BLaER1 treated with 17β-estradiol and CSF1 and Interleukin-3, amounts not matched to agents 10 nM and 100 nM (cell line): ENCODE measurements around the gene AGPAT4.

Experiments
- H3K27ac ChIP-seq, 11 experiments: shearing (Covaris generic); formaldehyde crosslinking; 2 replicates each; pipeline ENCODE4 v1.8.1; 2022
- H3K27me3 ChIP-seq, 11 experiments: shearing (Covaris generic); formaldehyde crosslinking; 2 replicates each; pipeline ENCODE4 v1.8.1; 2022
- H3K36me3 ChIP-seq, 11 experiments: shearing (Covaris generic); formaldehyde crosslinking; 2 replicates each; pipeline ENCODE4 v1.8.1; 2022
- H3K4me1 ChIP-seq, 10 experiments: shearing (Covaris generic); formaldehyde crosslinking; 2 replicates each; pipeline ENCODE4 v1.8.1; 2022
- H3K4me2 ChIP-seq, 11 experiments: shearing (Covaris generic); formaldehyde crosslinking; 2 replicates each; pipeline ENCODE4 v1.8.1; 2022
- H3K4me3 ChIP-seq, 10 experiments: shearing (Covaris generic); formaldehyde crosslinking; 2 replicates each; pipeline ENCODE4 v1.8.1; 2022
- H3K9ac ChIP-seq, 11 experiments: shearing (Covaris generic); formaldehyde crosslinking; 2 replicates each; pipeline ENCODE4 v1.8.1; 2022
- H3K9me3 ChIP-seq, 11 experiments: shearing (Covaris generic); formaldehyde crosslinking; replicated peaks in 1 of 11; 2 replicates each; pipeline ENCODE4 v1.8.1; 2022
- H4K20me1 ChIP-seq, 11 experiments: shearing (Covaris generic); formaldehyde crosslinking; 2 replicates each; pipeline ENCODE4 v1.8.1; 2022
- Cebpa-rat ChIP-seq, 11 experiments: shearing (Covaris generic); IDR thresholded peaks; 2 replicates each; pipeline ENCODE4 v1.8.1; 2022

Gene AGPAT4

DNA sequence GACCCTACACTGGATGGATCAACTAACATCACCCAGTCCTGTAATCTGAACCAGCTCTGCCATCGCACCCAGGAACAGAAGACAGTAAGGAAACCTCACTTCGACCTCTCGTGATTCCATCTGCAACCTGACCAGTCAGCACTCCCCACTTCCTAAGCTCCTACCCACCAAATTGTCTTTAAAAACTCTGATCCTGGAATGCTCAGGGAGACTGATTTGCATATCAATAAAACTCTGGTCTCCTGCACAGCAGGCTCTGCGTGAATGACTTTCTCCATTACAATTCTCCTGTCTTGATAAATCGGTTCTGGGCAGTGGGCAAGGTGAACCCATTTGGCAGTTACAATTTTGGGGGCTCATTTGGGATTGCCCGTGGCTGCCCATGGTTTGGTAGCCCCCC lies 18.3 kb upstream of the AGPAT4 start:
- H3K4me3 ChIP-seq = no peak overlapping the region
- H3K9ac ChIP-seq = no peak overlapping the region
- no peaks in the 10 kb centered on the region for H3K27me3 ChIP-seq
- peaks cover 12 to 21% (median 17%) of the 10 kb centered on the region in 11 experiments; a peak in 20 of 22 replicates for H3K9me3 ChIP-seq
- H3K4me1 ChIP-seq = no peaks in the 10 kb centered on the region
- H3K27ac ChIP-seq = no peak overlapping the region
- H3K4me2 ChIP-seq = no peak overlapping the region
- no peaks in the 10 kb centered on the region for H4K20me1 ChIP-seq
- H3K36me3 ChIP-seq = no peaks in the 10 kb centered on the region
- TF ChIP-seq Cebpa-rat (IDR thresholded peaks at IDR 0.05) = no peak

DNA sequence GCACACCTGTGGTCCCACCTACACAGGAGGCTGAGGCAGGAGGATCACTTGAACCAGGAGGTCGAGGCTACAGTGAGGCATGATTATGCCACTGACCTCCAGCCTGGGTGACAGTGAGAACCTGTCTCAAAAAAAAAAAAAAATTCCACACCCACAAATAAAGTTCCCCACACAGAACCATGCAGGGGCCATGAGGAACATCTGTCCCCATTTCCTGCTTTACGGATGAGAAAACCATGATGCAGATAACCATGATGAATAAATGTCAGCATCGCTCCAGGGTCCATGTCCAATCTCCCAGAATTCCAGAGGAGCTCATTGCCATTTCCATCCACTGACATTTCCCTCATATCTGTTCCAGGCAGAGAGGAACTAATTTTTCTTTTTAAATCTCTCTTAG lies 16.9 kb upstream of the AGPAT4 start:
- H3K4me1 ChIP-seq = peaks cover 0 to 4% (median 0%) of the 10 kb centered on the region in 10 experiments; a peak in 1 of 20 replicates
- H3K27me3 ChIP-seq = no peaks in the 10 kb centered on the region
- no peaks in the 10 kb centered on the region for H3K36me3 ChIP-seq
- TF ChIP-seq Cebpa-rat (IDR thresholded peaks at IDR 0.05) = no peak
- no peak overlapping the region for H3K9ac ChIP-seq
- H3K4me2 ChIP-seq = no peak overlapping the region
- H4K20me1 ChIP-seq = no peaks in the 10 kb centered on the region
- peaks cover 2 to 10% (median 6%) of the 10 kb centered on the region in 11 experiments; a peak in 18 of 22 replicates for H3K9me3 ChIP-seq
- H3K27ac ChIP-seq = no peak overlapping the region
- H3K4me3 ChIP-seq = no peak overlapping the region

DNA sequence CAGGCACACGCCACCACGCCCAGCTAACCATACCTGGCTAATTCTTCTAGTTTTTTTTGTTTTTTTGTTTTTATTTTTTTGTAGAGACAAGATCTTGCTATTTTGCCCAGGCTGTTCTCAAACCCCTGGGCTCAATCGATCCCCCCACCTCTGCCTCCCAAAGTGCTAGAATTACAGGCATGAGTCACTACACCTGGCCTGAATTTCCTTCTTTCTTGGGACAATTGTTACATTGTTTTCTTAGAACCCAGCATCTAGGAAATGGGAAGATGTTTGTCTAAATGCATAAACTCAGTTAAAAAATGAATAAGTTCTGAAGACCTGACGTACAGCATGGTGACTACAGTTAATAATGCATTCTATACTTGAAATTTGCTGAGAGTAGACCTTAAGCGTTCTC lies 10.8 kb upstream of the AGPAT4 start:
- H3K27me3 ChIP-seq = no peaks in the 10 kb centered on the region
- H3K27ac ChIP-seq = no peak overlapping the region
- TF ChIP-seq Cebpa-rat (IDR thresholded peaks at IDR 0.05) = no peak
- H3K4me2 ChIP-seq = no peak overlapping the region
- no peaks in the 10 kb centered on the region for H4K20me1 ChIP-seq
- peaks cover 0 to 4% (median 0%) of the 10 kb centered on the region in 10 experiments; a peak in 1 of 20 replicates for H3K4me1 ChIP-seq
- H3K9ac ChIP-seq = no peak overlapping the region
- H3K4me3 ChIP-seq = no peak overlapping the region
- no peaks in the 10 kb centered on the region for H3K36me3 ChIP-seq
- peaks cover 0 to 9% (median 5%) of the 10 kb centered on the region in 11 experiments; a peak in 8 of 22 replicates for H3K9me3 ChIP-seq

DNA sequence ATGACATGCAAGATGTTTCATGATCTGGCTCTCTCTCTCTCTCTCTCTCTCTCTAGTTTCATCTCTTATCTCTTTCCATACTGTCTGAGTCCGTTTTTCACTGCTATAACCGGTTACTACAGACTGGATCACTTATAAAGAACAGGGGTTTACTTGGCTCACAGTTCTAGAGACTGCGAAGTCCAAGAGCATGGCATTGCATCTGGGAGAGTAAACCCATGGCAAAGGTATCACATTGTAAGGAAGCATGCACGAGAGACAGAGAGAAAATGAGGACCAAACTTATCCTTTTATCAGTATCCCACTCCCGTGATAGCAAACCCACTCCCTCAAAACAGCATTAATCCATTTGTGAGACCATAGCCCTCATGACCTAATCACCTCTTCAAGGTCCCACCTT lies 7.2 kb upstream of the AGPAT4 start:
- Histone ChIP-seq H3K4me3 (no peak overlapping the region), H3K36me3 (no peaks in the 10 kb centered on the region), H3K4me1 (peaks cover 0 to 1% (median 0%) of the 10 kb centered on the region in 10 experiments; a peak in 1 of 20 replicates), H3K9ac (no peak overlapping the region), H4K20me1 (no peaks in the 10 kb centered on the region), H3K27ac (no peak overlapping the region), H3K27me3 (no peaks in the 10 kb centered on the region), H3K9me3 (peaks cover 0 to 9% (median 5%) of the 10 kb centered on the region in 11 experiments; a peak in 8 of 22 replicates), H3K4me2 (no peak overlapping the region)
- TF ChIP-seq Cebpa-rat (IDR thresholded peaks at IDR 0.05) = no peak

DNA sequence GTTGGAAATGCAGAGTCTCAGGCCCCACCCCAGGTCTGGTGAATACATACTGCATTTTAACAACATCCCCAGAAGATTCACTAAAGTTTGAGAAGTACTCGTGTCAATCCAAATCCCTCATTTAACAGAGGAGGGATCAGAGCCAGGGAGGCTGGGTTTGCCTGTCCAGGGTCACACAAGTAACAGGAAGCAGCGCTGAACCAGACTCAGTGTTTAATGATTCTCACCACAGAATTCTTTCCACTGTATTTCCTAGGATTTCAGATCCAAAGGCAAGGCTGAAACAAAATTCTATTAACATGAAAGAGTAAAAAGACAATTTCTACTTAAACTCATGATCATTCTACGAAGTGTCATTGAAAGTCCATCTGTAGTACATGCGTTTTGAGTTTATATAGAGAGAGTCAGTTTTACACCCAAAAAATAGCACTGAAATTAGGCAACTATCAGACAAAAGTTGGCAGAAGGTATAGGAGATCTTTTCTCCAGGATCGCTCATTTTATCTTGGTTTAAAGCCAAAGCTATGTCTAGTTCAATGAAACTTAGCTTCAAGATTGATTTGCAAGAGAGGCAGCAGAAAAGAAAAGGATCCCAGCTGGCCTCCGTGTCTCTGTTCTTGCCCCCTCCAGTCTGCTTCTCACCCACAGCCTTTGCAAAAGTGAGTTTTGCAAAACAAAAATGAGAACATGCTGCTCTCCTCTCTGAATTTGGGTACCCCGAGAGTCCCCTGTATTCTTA lies 6.0 kb upstream of the AGPAT4 start:
- Histone ChIP-seq H3K27me3 (no peaks in the 10 kb centered on the region), H3K4me1 (peaks cover under 1 to 4% (median 2%) of the 10 kb centered on the region in 10 experiments; a peak in 15 of 20 replicates), H3K9ac (no peak overlapping the region), H3K4me3 (no peak overlapping the region), H4K20me1 (no peaks in the 10 kb centered on the region), H3K4me2 (no peak overlapping the region), H3K27ac (no peak overlapping the region), H3K36me3 (no peaks in the 10 kb centered on the region), H3K9me3 (peaks cover 0 to 9% (median 5%) of the 10 kb centered on the region in 11 experiments; a peak in 8 of 22 replicates)
- TF ChIP-seq Cebpa-rat (IDR thresholded peaks at IDR 0.05) = no peak

DNA sequence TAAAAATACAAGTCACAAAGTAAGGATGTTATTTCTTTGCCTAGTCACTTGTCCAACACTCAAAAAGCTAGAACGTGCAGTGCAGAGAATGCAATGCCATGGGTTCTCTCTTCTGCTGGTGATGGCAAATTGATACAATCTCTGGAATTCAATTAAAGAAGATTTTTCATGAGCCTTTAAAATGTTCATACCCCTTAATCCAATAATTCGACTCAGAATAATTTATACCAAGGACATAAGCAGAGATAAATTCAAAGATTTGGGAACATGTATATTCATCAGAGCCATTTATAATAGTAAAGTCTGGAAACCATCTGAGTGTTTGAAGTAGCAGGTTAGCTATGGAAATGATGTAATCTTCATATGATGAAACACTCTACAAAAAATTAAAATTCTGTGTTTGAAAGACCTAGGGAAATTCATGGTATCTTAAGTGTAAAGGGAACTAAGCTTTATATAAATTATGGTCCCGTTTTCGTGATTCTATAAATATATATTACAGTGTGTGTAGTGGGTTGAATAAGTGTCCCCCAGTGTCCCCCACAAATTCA lies 2.8 kb upstream of the AGPAT4 start:
- H4K20me1 ChIP-seq = no peaks in the 10 kb centered on the region; a peak in 1 of 22 replicates
- peaks cover 23 to 28% (median 25%) of the 10 kb centered on the region in 10 experiments for H3K4me1 ChIP-seq
- TF ChIP-seq Cebpa-rat (IDR thresholded peaks at IDR 0.05) = no peak
- no peak overlapping the region for H3K4me2 ChIP-seq
- H3K9ac ChIP-seq = no peak overlapping the region
- peaks cover 0 to 9% (median 5%) of the 10 kb centered on the region in 11 experiments; a peak in 8 of 22 replicates for H3K9me3 ChIP-seq
- no peak overlapping the region for H3K27ac ChIP-seq
- H3K4me3 ChIP-seq = no peak overlapping the region
- H3K27me3 ChIP-seq = no peaks in the 10 kb centered on the region
- no peaks in the 10 kb centered on the region for H3K36me3 ChIP-seq

DNA sequence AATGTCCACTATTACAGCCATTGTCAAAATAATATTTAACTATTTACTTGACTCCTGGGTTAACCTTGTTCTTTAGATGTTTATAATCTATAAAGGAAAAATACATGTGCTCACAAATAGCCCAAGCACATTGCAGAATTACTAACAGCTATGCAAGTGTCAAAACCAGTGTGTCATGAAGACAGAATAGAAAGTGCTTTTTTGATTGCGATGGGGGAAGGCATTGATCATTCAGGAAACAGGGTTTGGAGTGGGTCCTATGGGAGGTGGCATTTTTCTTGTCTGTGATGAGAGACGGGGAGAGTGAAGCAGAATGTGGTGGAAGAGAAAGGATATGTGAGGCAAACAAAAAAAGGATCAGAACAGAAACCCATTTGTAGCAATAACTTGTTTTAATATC lies 1.0 kb upstream of the AGPAT4 start:
- H3K36me3 ChIP-seq = peaks cover 0 to 11% (median 0%) of the 10 kb centered on the region in 11 experiments; a peak in 5 of 22 replicates
- no peaks in the 10 kb centered on the region for H3K27me3 ChIP-seq
- H3K9me3 ChIP-seq = no peaks in the 10 kb centered on the region
- H3K4me2 ChIP-seq = peak overlapping the region in 10 of 11 experiments; percentile 75 to 92 (median 80); a peak in 18 of 22 replicates
- no peak overlapping the region for H3K9ac ChIP-seq
- peak overlapping the region in 1 of 11 experiments; percentile 87; a peak in 1 of 22 replicates for H3K27ac ChIP-seq
- no peak for TF ChIP-seq Cebpa-rat (IDR thresholded peaks at IDR 0.05)
- no peak overlapping the region for H3K4me3 ChIP-seq
- no peaks in the 10 kb centered on the region; a peak in 1 of 22 replicates for H4K20me1 ChIP-seq
- peaks cover 23 to 34% (median 32%) of the 10 kb centered on the region in 10 experiments for H3K4me1 ChIP-seq

DNA sequence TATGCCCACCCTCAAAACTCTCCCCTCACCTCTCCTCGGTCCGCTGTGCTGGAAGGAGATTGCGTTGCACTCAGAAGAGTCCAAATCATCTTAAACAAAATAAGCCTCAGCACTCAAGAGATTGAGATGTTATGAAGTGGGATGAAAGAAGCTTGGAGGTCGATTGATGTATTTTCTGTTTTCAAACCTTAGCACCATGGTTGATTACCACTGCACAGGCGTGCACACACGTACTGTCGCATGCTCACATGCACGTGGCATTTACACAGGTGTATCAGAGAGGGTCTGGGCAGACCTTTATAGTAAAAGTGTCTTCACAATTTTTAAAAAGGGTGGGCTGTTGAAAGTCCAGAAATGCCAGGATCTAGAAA lies 612 bp upstream of the AGPAT4 start:
- Histone ChIP-seq H3K4me1 (peaks cover 25 to 34% (median 32%) of the 10 kb centered on the region in 10 experiments), H3K27me3 (no peaks in the 10 kb centered on the region), H3K9me3 (no peaks in the 10 kb centered on the region), H3K4me3 (peak overlapping the region; percentile 58 to 74 (median 68)), H3K27ac (peak overlapping the region; percentile 31 to 87 (median 73); a peak in 21 of 22 replicates), H3K4me2 (peak overlapping the region; percentile 72 to 92 (median 79)), H3K36me3 (peaks cover 0 to 14% (median 0%) of the 10 kb centered on the region in 11 experiments; a peak in 5 of 22 replicates), H3K9ac (peak overlapping the region; percentile 70 to 87 (median 79); a peak in 20 of 22 replicates), H4K20me1 (no peaks in the 10 kb centered on the region; a peak in 1 of 22 replicates)
- TF ChIP-seq Cebpa-rat (IDR thresholded peaks at IDR 0.05) = no peak

DNA sequence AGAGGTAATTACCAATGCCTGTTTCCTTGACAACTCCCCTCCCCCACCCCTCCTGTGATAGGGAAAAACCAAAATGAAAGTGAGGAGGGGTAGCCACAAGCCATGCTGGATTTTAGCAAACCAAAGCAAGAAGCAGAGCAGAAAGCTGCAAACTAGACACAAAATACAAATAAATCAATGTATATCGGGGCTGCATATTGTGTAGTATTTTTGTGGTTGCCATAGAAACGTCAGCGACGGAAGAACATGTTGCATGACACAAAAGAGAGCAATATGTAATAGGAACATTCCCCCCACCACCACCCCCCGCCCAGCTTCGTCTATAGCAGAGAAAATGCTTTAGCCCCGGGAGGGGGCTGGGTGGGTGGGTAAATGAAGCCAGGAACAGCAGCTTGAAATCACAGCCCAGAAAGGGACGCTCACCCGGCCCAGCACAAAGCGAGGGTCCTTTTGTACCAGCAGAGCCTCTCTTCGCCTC lies 548 bp downstream of the AGPAT4 start:
- Histone ChIP-seq H3K9ac (peak overlapping the region; percentile 70 to 87 (median 79)), H3K36me3 (peaks cover 0 to 14% (median 0%) of the 10 kb centered on the region in 11 experiments; a peak in 5 of 22 replicates), H3K27ac (peak overlapping the region; percentile 58 to 87 (median 73)), H4K20me1 (no peaks in the 10 kb centered on the region; a peak in 1 of 22 replicates), H3K9me3 (no peaks in the 10 kb centered on the region), H3K4me2 (peak overlapping the region; percentile 75 to 91 (median 83)), H3K27me3 (no peaks in the 10 kb centered on the region), H3K4me1 (peaks cover 26 to 45% (median 41%) of the 10 kb centered on the region in 10 experiments), H3K4me3 (peak overlapping the region; percentile 58 to 74 (median 68))
- no peak for TF ChIP-seq Cebpa-rat (IDR thresholded peaks at IDR 0.05)
